ENCODE results near the gene DIS3L2. TPM values are rescaled to one million over a fixed set of nuclear protein-coding genes. Genes with fewer than 3 reads are reported as not detected.
A peak's percentile ranks its signal among the peaks of the same experiment; 100 is the strongest.

DIS3L2 gene
- total RNA-seq, 3 donors from 2014 or later (not counting 1 experiment from before 2014, with no cell fraction given), result 56.4 to 63.6 (median 59.4) TPM

GRCh38 chr2:232094201-232094600 is 132.7 kb downstream of the DIS3L2 start:
- H3K27me3 Mint-ChIP-seq (ENCODE audit: low read depth in 2 of 2), result no peaks in the 10 kb centered on the region
- H3K36me3 ChIP-seq (ENCODE audit: control insufficient read depth, insufficient read depth, low read length), result peaks cover 2% of the 10 kb centered on the region
- H3K27ac Mint-ChIP-seq, result no peak overlapping the region
- no peak for TF ChIP-seq CTCF (IDR thresholded peaks at IDR 0.05)
- no peak for DNase-seq
- no peak overlapping the region for H3K4me3 Mint-ChIP-seq
- no peak overlapping the region for H3K4me3 ChIP-seq (ENCODE audit: low read length)
- no peaks in the 10 kb centered on the region for H3K27me3 ChIP-seq (ENCODE audit: control insufficient read depth, insufficient read depth, low read length)
- H3K36me3 Mint-ChIP-seq, result peaks cover 26% of the 10 kb centered on the region
- no peak overlapping the region for H3K27ac ChIP-seq (ENCODE audit: low read length)
- intact Hi-C loops (cut with micrococcal nuclease), result no loop called here
- peaks cover 5 to 18% of the 10 kb centered on the region in 2 donors for H3K9me3 Mint-ChIP-seq
- H3K9me3 ChIP-seq (ENCODE audit: control insufficient read depth, insufficient read depth, low read length), result peaks cover 5% of the 10 kb centered on the region
- H3K4me1 ChIP-seq (ENCODE audit: control insufficient read depth, insufficient read depth, low read length), result peaks cover 8% of the 10 kb centered on the region
- ATAC-seq, result no peak
- whole genome bisulfite sequencing (ENCODE audit: insufficient coverage), result 100% methylated on average over 3 of the region's 3 CpGs
- peaks cover 22 to 28% of the 10 kb centered on the region in 2 donors for H3K4me1 Mint-ChIP-seq

GRCh38 chr2:232094883-232095282 is 133.4 kb downstream of the DIS3L2 start:
- no peak for ATAC-seq
- H3K4me1 ChIP-seq (ENCODE audit: control insufficient read depth, insufficient read depth, low read length), result peaks cover 8% of the 10 kb centered on the region
- no peaks in the 10 kb centered on the region for H3K36me3 ChIP-seq (ENCODE audit: control insufficient read depth, insufficient read depth, low read length)
- TF ChIP-seq CTCF (IDR thresholded peaks at IDR 0.05), result no peak
- H3K4me1 Mint-ChIP-seq, result peaks cover 22 to 28% of the 10 kb centered on the region in 2 donors
- H3K9me3 Mint-ChIP-seq, result peaks cover 5 to 18% of the 10 kb centered on the region in 2 donors
- H3K4me3 ChIP-seq (ENCODE audit: low read length), result no peak overlapping the region
- no peaks in the 10 kb centered on the region for H3K27me3 ChIP-seq (ENCODE audit: control insufficient read depth, insufficient read depth, low read length)
- H3K4me3 Mint-ChIP-seq, result no peak overlapping the region
- H3K27ac Mint-ChIP-seq, result no peak overlapping the region
- H3K36me3 Mint-ChIP-seq, result peaks cover 26% of the 10 kb centered on the region
- no peaks in the 10 kb centered on the region for H3K27me3 Mint-ChIP-seq (ENCODE audit: low read depth in 2 of 2)
- intact Hi-C loops (cut with micrococcal nuclease), result no loop called here
- H3K27ac ChIP-seq (ENCODE audit: low read length), result no peak overlapping the region
- H3K9me3 ChIP-seq (ENCODE audit: control insufficient read depth, insufficient read depth, low read length), result peaks cover 5% of the 10 kb centered on the region
- DNase-seq, result no peak

- Histone ChIP-seq H3K4me3 (ENCODE audit: low read length) (no peak overlapping the region), H3K36me3 (ENCODE audit: control insufficient read depth, insufficient read depth, low read length) (no peaks in the 10 kb centered on the region), H3K27ac (ENCODE audit: low read length) (no peak overlapping the region), H3K4me1 (ENCODE audit: control insufficient read depth, insufficient read depth, low read length) (peaks cover 8% of the 10 kb centered on the region), H3K27me3 (ENCODE audit: control insufficient read depth, insufficient read depth, low read length) (no peaks in the 10 kb centered on the region), H3K9me3 (ENCODE audit: control insufficient read depth, insufficient read depth, low read length) (peaks cover 5% of the 10 kb centered on the region)
- Mint-ChIP-seq H3K4me3 (no peak overlapping the region), H3K9me3 (peaks cover 5 to 18% of the 10 kb centered on the region in 2 donors), H3K27ac (peak overlapping the region; percentile 1 to 59), H3K27me3 (ENCODE audit: low read depth in 2 of 2) (no peaks in the 10 kb centered on the region), H3K4me1 (peaks cover 20 to 27% of the 10 kb centered on the region in 2 donors), H3K36me3 (peaks cover 26% of the 10 kb centered on the region)
- 38% methylated on average over 1 of the region's 1 CpG for WGBS (ENCODE audit: insufficient coverage)
- DNase-seq (no peak), ATAC-seq (peak in 1 of 3 donors; percentile 54)
- intact Hi-C loops (cut with micrococcal nuclease), result no loop called here
- no peak for TF ChIP-seq CTCF (IDR thresholded peaks at IDR 0.05)
Observed at GRCh38 chr2:232097260-232097659, 135.7 kb downstream of the DIS3L2 start.

GRCh38 chr2:232097758-232098157 is 136.2 kb downstream of the DIS3L2 start:
- no peak for TF ChIP-seq CTCF (IDR thresholded peaks at IDR 0.05)
- Histone ChIP-seq H3K36me3 (ENCODE audit: control insufficient read depth, insufficient read depth, low read length) (no peaks in the 10 kb centered on the region), H3K9me3 (ENCODE audit: control insufficient read depth, insufficient read depth, low read length) (peaks cover 5% of the 10 kb centered on the region), H3K4me1 (ENCODE audit: control insufficient read depth, insufficient read depth, low read length) (peaks cover 8% of the 10 kb centered on the region), H3K27me3 (ENCODE audit: control insufficient read depth, insufficient read depth, low read length) (no peaks in the 10 kb centered on the region), H3K27ac (ENCODE audit: low read length) (no peak overlapping the region), H3K4me3 (ENCODE audit: low read length) (no peak overlapping the region)
- 98% methylated on average over 6 of the region's 6 CpGs for WGBS (ENCODE audit: insufficient coverage)
- H3K4me3 Mint-ChIP-seq, result peak overlapping the region; percentile 43
- peaks cover 5 to 18% of the 10 kb centered on the region in 2 donors for H3K9me3 Mint-ChIP-seq
- intact Hi-C loops (cut with micrococcal nuclease), result no loop called here
- H3K4me1 Mint-ChIP-seq, result peaks cover 20 to 27% of the 10 kb centered on the region in 2 donors
- no peaks in the 10 kb centered on the region for H3K27me3 Mint-ChIP-seq (ENCODE audit: low read depth in 2 of 2)
- H3K36me3 Mint-ChIP-seq, result peaks cover 26% of the 10 kb centered on the region
- no peak for DNase-seq
- peak overlapping the region; percentile 1 to 59 for H3K27ac Mint-ChIP-seq
- ATAC-seq, result peak in 1 of 3 donors; percentile 18
